A549 treated with ZK216348 at 1 μM for 4 hours (cell line): ENCODE results near the gene SUPT3H. TPM values are rescaled to one million over a fixed set of nuclear protein-coding genes. Genes with fewer than 3 reads are reported as not detected.

Experiments used
- total RNA-seq: library from RNA; stranded (reverse); fragments of 200-300 nt; extraction: Qiagen RNA extraction; gene quantifications from 5 replicates; pipeline ENCODE4 v1.2.3, GENCODE V29; 2022; ENCODE audit warnings: low read depth

The SUPT3H gene
- 4.1 to 8.2 TPM (median 5.5 TPM) in 5 replicates for total RNA-seq

DNA sequence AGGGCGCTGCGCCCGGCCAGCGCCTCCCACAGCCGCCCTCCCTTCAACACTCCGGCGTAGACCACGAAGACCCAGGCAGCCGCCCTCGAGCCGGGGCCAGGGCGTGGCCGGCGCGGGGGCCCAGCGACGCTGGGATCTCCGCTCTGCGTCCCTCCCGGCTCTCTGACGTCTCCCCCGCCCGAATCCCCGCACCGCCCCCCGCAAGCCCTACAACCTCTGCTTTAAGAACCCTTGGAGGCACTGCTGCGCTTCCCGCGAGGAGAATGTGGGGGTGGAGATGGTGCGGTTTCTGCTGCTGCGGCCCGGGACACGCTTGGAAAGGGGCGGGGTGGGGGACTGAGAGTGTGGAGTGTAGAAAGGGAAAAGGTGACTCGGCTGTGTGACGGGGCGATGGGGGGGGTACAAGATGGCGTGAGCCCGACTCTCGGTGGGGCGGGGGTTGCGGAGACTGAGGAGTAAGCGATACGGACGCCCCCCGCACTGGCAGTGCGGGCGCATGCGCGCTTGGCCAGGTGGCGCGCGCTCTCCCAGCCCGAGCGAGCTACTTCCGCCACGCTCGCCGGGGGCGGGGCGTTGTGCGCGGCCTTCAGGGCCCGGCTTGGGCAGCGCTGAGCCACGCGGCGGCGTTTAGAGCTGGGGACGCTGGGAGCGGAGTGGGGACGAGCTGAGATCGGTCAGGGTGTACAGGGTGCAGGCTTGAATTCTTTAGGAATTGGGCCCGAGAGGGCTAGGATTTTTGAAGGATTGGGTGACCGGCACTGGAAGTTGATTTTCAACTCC, at the start of gene SUPT3H:
SUPT3H (minus strand) TSS at position 381 of the 780 bp plus-strand sequence.

DNA sequence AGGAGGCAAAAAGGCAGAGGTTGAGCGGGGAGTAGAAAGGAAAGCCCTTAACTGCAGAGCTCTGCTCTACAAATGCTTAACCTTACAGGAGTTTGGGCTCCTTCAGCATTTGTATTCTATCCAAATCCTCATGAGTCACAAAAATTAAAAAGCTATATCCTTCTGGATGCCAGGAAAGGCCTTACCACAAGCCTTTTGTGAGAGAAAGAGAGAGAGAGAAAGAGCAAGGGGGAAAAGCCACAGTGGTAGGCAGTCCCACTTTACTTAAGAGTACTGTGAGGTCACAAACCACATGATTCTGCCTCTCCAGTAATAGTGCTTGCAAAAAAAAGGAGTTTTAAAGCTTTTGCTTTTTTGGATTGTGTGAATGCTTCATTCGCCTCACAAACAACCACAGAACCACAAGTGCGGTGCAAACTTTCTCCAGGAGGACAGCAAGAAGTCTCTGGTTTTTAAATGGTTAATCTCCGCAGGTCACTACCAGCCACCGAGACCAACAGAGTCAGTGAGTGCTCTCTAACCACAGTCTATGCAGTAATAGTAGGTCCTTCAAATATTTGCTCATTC, 49.7 kb downstream of the SUPT3H start, which contains the start of gene RUNX2:
RUNX2 (plus strand) TSS at position 375 of the 567 bp plus-strand sequence. CDS start 397 bp downstream, outside the sequence.

Other genes with a start within 250 kb of the SUPT3H start
- 1.2 to 1.9 TPM (median 1.4 TPM) in 5 replicates for gene RUNX2, start 49.6 kb downstream of the SUPT3H start, total RNA-seq